Astrocyte (in vitro differentiated cells and primary cell): ENCODE measurements around the gene C1orf198. TPM values are rescaled to one million over a fixed set of nuclear protein-coding genes. Genes with fewer than 3 reads are reported as not detected.

Experiments
- DNase-seq: peaks from one replicate; pipeline ENCODE4 v3.0.0-alpha.2; 2010; ENCODE audit warnings: low read depth
- FAIRE-seq: peaks from 2 replicates; lab custom pipeline; 2011; peaks lifted over from hg19 to GRCh38; lab: Jason Lieb, UNC
- H2AFZ ChIP-seq: 2 replicates; pipeline ENCODE4 v1.6.0; 2012; ENCODE audit warnings: low read depth, low read length, inconsistent platforms
- H3K27ac ChIP-seq: 2 replicates; pipeline ENCODE4 v1.5.1; 2011; ENCODE audit warnings: low read depth, low read length, inconsistent platforms
- H3K27me3 ChIP-seq: 2 replicates; pipeline ENCODE4 v1.6.0; 2011; ENCODE audit warnings: low read length, inconsistent platforms; ENCODE audit not compliant: insufficient read depth
- H3K36me3 ChIP-seq: 2 replicates; pipeline ENCODE4 v1.5.1; 2011; ENCODE audit warnings: low read length, inconsistent platforms; ENCODE audit not compliant: insufficient read depth
- H3K4me1 ChIP-seq: 2 replicates; pipeline ENCODE4 v1.5.1; 2011; ENCODE audit warnings: low read length, inconsistent platforms; ENCODE audit not compliant: insufficient read depth
- H3K4me2 ChIP-seq: 2 replicates; pipeline ENCODE4 v1.6.0; 2012; ENCODE audit warnings: low read length, inconsistent platforms
- H3K4me3 ChIP-seq: 2 replicates; pipeline ENCODE4 v1.5.1; 2011; ENCODE audit warnings: low read depth, mild to moderate bottlenecking, low read length, inconsistent platforms; ENCODE audit not compliant: insufficient read depth
- H3K79me2 ChIP-seq: 2 replicates; pipeline ENCODE4 v1.6.0; 2012; ENCODE audit warnings: mild to moderate bottlenecking, low read length, inconsistent platforms; ENCODE audit not compliant: insufficient read depth
- H3K9ac ChIP-seq: 2 replicates; pipeline ENCODE4 v1.6.0; 2012; ENCODE audit warnings: mild to moderate bottlenecking, low read length, inconsistent platforms
- H3K9me3 ChIP-seq: 2 replicates; pipeline ENCODE4 v1.5.1; 2012; ENCODE audit warnings: low read depth, mild to moderate bottlenecking, low read length, inconsistent platforms; ENCODE audit not compliant: insufficient read depth
- H4K20me1 ChIP-seq: 2 replicates; pipeline ENCODE4 v1.6.0; 2012; ENCODE audit warnings: low read length, inconsistent platforms; ENCODE audit not compliant: insufficient read depth
- H3K27ac Mint-ChIP-seq: one replicate; pipeline ENCODE4 v1.8.0; 2021; ENCODE audit warnings: mild to moderate bottlenecking, mixed read lengths; ENCODE audit not compliant: unreplicated experiment
- H3K27me3 Mint-ChIP-seq: one replicate; pipeline ENCODE4 v1.8.0; 2021; ENCODE audit warnings: low read depth, mixed read lengths; ENCODE audit not compliant: unreplicated experiment
- H3K36me3 Mint-ChIP-seq: one replicate; pipeline ENCODE4 v1.8.0; 2021; ENCODE audit warnings: low read depth, mixed read lengths; ENCODE audit not compliant: unreplicated experiment
- H3K4me1 Mint-ChIP-seq: one replicate; pipeline ENCODE4 v1.8.0; 2021; ENCODE audit warnings: low read depth, mixed read lengths; ENCODE audit not compliant: unreplicated experiment
- H3K4me3 Mint-ChIP-seq: one replicate; pipeline ENCODE4 v1.8.0; 2021; ENCODE audit warnings: mild to moderate bottlenecking, moderate library complexity, mixed read lengths; ENCODE audit not compliant: unreplicated experiment
- H3K9me3 Mint-ChIP-seq: one replicate; pipeline ENCODE4 v1.8.0; 2021; ENCODE audit warnings: mild to moderate bottlenecking, mixed read lengths; ENCODE audit not compliant: unreplicated experiment
- CTCF ChIP-seq: IDR thresholded peaks from 2 replicates; pipeline ENCODE4 v1.5.1; 2011; ENCODE audit warnings: low read depth, mild to moderate bottlenecking, inconsistent platforms, low read length, moderate library complexity; ENCODE audit not compliant: insufficient read depth
- EZH2 ChIP-seq: IDR thresholded peaks from 2 replicates; pipeline ENCODE4 v1.6.1; 2012; ENCODE audit warnings: mild to moderate bottlenecking, low read length, inconsistent platforms; ENCODE audit not compliant: insufficient read depth
- total RNA-seq: library from RNA; stranded (reverse); gene quantifications from 2 replicates; pipeline ENCODE4 v1.2.1, GENCODE V29; 2021

C1orf198 gene
- total RNA-seq, 1 donor from 2014 or later = 102 TPM

- H3K36me3 ChIP-seq = no peaks in the 10 kb centered on the region
- H3K9me3 ChIP-seq = no peaks in the 10 kb centered on the region
- H3K4me3 Mint-ChIP-seq = no peak overlapping the region
- TF ChIP-seq CTCF (no peak), EZH2 (no peak)
- no peak overlapping the region for H2AFZ ChIP-seq
- FAIRE-seq (no peak), DNase-seq (no peak)
- H3K27me3 ChIP-seq = no peaks in the 10 kb centered on the region
- H4K20me1 ChIP-seq = no peaks in the 10 kb centered on the region
- H3K4me2 ChIP-seq = no peak overlapping the region
- H3K4me1 Mint-ChIP-seq = no peaks in the 10 kb centered on the region
- H3K4me1 ChIP-seq = no peaks in the 10 kb centered on the region
- H3K4me3 ChIP-seq = no peak overlapping the region
- H3K27me3 Mint-ChIP-seq = no peaks in the 10 kb centered on the region
- peaks cover 8% of the 10 kb centered on the region for H3K36me3 Mint-ChIP-seq
- H3K79me2 ChIP-seq = no peaks in the 10 kb centered on the region
- peaks cover 6% of the 10 kb centered on the region for H3K9me3 Mint-ChIP-seq
- no peak overlapping the region for H3K27ac Mint-ChIP-seq
- H3K27ac ChIP-seq = no peak overlapping the region
- no peak overlapping the region for H3K9ac ChIP-seq
These were observed 49.4 kb downstream of the C1orf198 start for GRCh38 chr1:230818901-230819300.

DNA sequence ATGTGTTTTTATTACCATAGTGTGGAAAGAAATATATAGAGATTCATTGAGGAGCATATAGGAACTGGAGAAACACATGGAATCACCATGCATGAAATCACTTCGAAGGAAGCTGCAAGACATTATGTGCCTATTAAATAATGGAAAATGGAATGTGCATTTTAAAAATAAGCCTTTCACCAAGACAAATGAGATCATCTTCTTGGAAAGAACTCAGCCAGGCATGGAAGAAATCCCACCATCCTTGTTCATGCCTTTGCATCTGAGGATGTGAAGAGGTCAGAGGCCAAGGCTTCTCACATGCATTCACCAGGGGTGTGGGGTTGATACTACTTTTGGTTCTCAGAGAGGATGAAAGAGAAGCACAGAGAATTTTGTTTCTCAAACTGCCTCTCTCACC, 50.0 kb downstream of the C1orf198 start:
- Histone ChIP-seq H3K79me2 (no peaks in the 10 kb centered on the region), H3K4me2 (no peak overlapping the region), H3K9me3 (no peaks in the 10 kb centered on the region), H3K9ac (no peak overlapping the region), H3K27ac (no peak overlapping the region), H3K27me3 (no peaks in the 10 kb centered on the region), H4K20me1 (no peaks in the 10 kb centered on the region), H3K4me3 (no peak overlapping the region), H3K36me3 (no peaks in the 10 kb centered on the region), H3K4me1 (no peaks in the 10 kb centered on the region), H2AFZ (no peak overlapping the region)
- H3K4me1 Mint-ChIP-seq = no peaks in the 10 kb centered on the region
- H3K27ac Mint-ChIP-seq = no peak overlapping the region
- peaks cover 6% of the 10 kb centered on the region for H3K9me3 Mint-ChIP-seq
- DNase-seq (no peak), FAIRE-seq (no peak)
- no peak for TF ChIP-seq CTCF
- H3K4me3 Mint-ChIP-seq = no peak overlapping the region
- H3K36me3 Mint-ChIP-seq = peaks cover 8% of the 10 kb centered on the region
- no peaks in the 10 kb centered on the region for H3K27me3 Mint-ChIP-seq

- Histone ChIP-seq H3K79me2 (no peaks in the 10 kb centered on the region), H3K36me3 (no peaks in the 10 kb centered on the region), H2AFZ (no peak overlapping the region), H3K4me3 (no peak overlapping the region), H3K27ac (no peak overlapping the region), H3K4me2 (no peak overlapping the region), H3K4me1 (no peaks in the 10 kb centered on the region), H4K20me1 (no peaks in the 10 kb centered on the region), H3K9ac (no peak overlapping the region), H3K9me3 (no peaks in the 10 kb centered on the region), H3K27me3 (no peaks in the 10 kb centered on the region)
- FAIRE-seq (no peak), DNase-seq (no peak)
- H3K27ac Mint-ChIP-seq = no peak overlapping the region
- peaks cover 8% of the 10 kb centered on the region for H3K9me3 Mint-ChIP-seq
- TF ChIP-seq EZH2 (no peak), CTCF (no peak)
- H3K36me3 Mint-ChIP-seq = peaks cover 6% of the 10 kb centered on the region
- H3K4me3 Mint-ChIP-seq = no peak overlapping the region
- H3K27me3 Mint-ChIP-seq = no peaks in the 10 kb centered on the region
- H3K4me1 Mint-ChIP-seq = no peaks in the 10 kb centered on the region
These were observed 52.3 kb downstream of the C1orf198 start for GRCh38 chr1:230816018-230816417.
